ENCODE data around the gene C10orf95.

C10orf95 gene

DNA sequence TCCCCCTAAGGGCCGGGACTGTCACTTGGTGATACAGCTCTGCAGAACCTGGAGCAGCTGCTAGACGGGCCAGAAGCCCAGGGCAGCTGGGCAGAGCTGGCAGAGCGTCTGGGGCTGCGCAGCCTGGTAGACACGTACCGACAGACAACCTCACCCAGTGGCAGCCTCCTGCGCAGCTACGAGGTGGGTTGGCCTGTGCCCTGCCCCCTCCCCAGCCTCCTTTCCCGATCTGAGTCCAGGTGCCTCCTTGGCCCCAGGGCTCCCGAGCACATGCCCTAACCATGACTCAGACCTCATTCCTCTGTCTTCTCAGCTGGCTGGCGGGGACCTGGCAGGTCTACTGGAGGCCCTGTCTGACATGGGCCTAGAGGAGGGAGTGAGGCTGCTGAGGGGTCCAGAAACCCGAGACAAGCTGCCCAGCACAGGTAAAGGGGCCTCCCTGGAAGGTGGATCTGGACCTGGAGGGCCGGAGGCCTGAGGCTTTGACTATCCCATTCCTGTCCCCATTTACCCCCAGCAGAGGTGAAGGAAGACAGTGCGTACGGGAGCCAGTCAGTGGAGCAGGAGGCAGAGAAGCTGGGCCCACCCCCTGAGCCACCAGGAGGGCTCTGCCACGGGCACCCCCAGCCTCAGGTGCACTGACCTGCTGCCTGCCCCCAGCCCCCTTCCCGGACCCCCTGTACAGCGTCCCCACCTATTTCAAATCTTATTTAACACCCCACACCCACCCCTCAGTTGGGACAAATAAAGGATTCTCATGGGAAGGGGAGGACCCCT lies 49.4 kb downstream of the C10orf95 start:
- H3K9ac ChIP-seq (ENCODE audit: low read length), result no peak overlapping the region
- H3K4me1 ChIP-seq (ENCODE audit: control insufficient read depth, insufficient read depth, low read length), result peaks cover 13% of the 10 kb centered on the region
- no peaks in the 10 kb centered on the region for H3K9me3 ChIP-seq (ENCODE audit: control insufficient read depth, low read length)
- H3K4me3 ChIP-seq (ENCODE audit: low read length), result no peak overlapping the region
- H3K36me3 ChIP-seq (ENCODE audit: control insufficient read depth, insufficient read depth, low read length), result peaks cover 2% of the 10 kb centered on the region
- H3K27me3 ChIP-seq (ENCODE audit: control insufficient read depth, insufficient read depth, low read length), result no peaks in the 10 kb centered on the region

DNA sequence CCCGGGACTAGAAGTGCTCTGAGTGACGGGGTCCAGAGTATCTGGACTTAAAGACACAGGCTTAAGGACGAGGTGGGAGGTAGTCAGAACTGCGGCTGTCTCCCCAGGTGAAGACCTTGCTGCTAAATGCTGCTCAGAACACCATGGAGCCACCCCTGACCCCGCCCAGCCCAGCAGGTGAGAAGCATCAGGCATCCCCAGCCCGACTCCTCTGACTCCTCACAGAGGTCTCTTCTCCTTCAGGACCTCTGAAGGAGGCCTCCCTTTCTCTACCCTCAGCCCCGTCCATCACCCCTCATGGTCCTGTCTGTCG lies 50.0 kb downstream of the C10orf95 start:
- Histone ChIP-seq H3K9me3 (ENCODE audit: control insufficient read depth, low read length) (no peaks in the 10 kb centered on the region), H3K27me3 (ENCODE audit: control insufficient read depth, insufficient read depth, low read length) (no peaks in the 10 kb centered on the region), H3K4me3 (ENCODE audit: low read length) (no peak overlapping the region), H3K9ac (ENCODE audit: low read length) (no peak overlapping the region), H3K4me1 (ENCODE audit: control insufficient read depth, insufficient read depth, low read length) (peaks cover 18% of the 10 kb centered on the region), H3K36me3 (ENCODE audit: control insufficient read depth, insufficient read depth, low read length) (peaks cover 2% of the 10 kb centered on the region)

GRCh38 chr10:102400598-102401341 lies 50.6 kb downstream of the C10orf95 start:
- Histone ChIP-seq H3K9ac (ENCODE audit: low read length) (no peak overlapping the region), H3K9me3 (ENCODE audit: control insufficient read depth, low read length) (no peaks in the 10 kb centered on the region), H3K4me3 (ENCODE audit: low read length) (no peak overlapping the region), H3K36me3 (ENCODE audit: control insufficient read depth, insufficient read depth, low read length) (peaks cover 2% of the 10 kb centered on the region), H3K27me3 (ENCODE audit: control insufficient read depth, insufficient read depth, low read length) (no peaks in the 10 kb centered on the region), H3K4me1 (ENCODE audit: control insufficient read depth, insufficient read depth, low read length) (peaks cover 23% of the 10 kb centered on the region)

GRCh38 chr10:102400076-102400475 lies 51.3 kb downstream of the C10orf95 start:
- Histone ChIP-seq H3K36me3 (ENCODE audit: control insufficient read depth, insufficient read depth, low read length) (peaks cover 2% of the 10 kb centered on the region), H3K27me3 (ENCODE audit: control insufficient read depth, insufficient read depth, low read length) (no peaks in the 10 kb centered on the region), H3K9ac (ENCODE audit: low read length) (peak overlapping the region; percentile 1), H3K4me3 (ENCODE audit: low read length) (no peak overlapping the region), H3K4me1 (ENCODE audit: control insufficient read depth, insufficient read depth, low read length) (peaks cover 24% of the 10 kb centered on the region), H3K9me3 (ENCODE audit: control insufficient read depth, low read length) (no peaks in the 10 kb centered on the region)

All from mucosa of stomach (tissue), 1 donor.